ENCODE data around the gene BANP.
A peak's percentile ranks its signal among the peaks of the same experiment; 100 is the strongest.

BANP gene

GRCh38 chr16:88077328-88078108 lies 126.3 kb downstream of the BANP start:
- TF ChIP-seq CTCF (IDR thresholded peaks at IDR 0.05; ENCODE audit: low read depth, low read length), result no peak
- no peaks in the 10 kb centered on the region for H3K9me3 ChIP-seq
- H3K4me3 ChIP-seq (ENCODE audit: low read depth, low read length), result 0 out of 2 replicates have a peak overlapping the region, but pooled peaks have one; percentile 6
- DNase-seq, result peak; percentile 77
- H3K36me3 ChIP-seq, result peaks cover 2% of the 10 kb centered on the region; the same call in 1 of the 2 replicates
- H3K27me3 ChIP-seq, result no peaks in the 10 kb centered on the region; the same call in 1 of the 2 replicates
- peaks cover 12% of the 10 kb centered on the region for H3K4me1 ChIP-seq

- TF ChIP-seq CTCF (IDR thresholded peaks at IDR 0.05; ENCODE audit: low read depth, low read length), result no peak
- no peaks in the 10 kb centered on the region for H3K9me3 ChIP-seq
- no peak for DNase-seq
- H3K4me1 ChIP-seq, result peaks cover 12% of the 10 kb centered on the region
- peaks cover 2% of the 10 kb centered on the region; the same call in 1 of the 2 replicates for H3K36me3 ChIP-seq
- H3K4me3 ChIP-seq (ENCODE audit: low read depth, low read length), result no peak overlapping the region
- no peaks in the 10 kb centered on the region; the same call in 1 of the 2 replicates for H3K27me3 ChIP-seq
Observed at GRCh38 chr16:88078111-88078775, 127.0 kb downstream of the BANP start.

DNA sequence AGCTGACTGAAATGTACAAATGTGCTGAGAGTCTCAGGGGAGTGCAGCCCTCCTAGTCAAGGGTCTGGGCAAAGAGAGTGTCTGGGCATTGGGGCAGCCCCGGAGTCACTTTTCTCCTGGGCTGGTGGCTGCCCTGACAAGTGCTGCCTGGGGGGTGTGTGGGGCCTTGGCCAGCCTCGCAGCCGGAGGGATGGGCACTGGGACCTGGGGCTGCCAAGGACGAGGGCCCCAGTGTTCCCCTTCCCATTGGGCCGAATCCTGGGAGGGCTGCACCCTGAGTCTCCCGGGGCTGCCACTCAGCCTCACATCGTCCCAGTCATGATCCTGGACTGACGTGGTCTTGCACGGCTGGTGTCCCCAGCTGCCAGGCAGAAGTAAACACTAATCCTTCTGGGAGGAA lies 132.3 kb downstream of the BANP start:
- H3K9me3 ChIP-seq, result no peaks in the 10 kb centered on the region
- H3K4me3 ChIP-seq (ENCODE audit: low read depth, low read length), result no peak overlapping the region
- no peaks in the 10 kb centered on the region for H3K36me3 ChIP-seq
- TF ChIP-seq CTCF (IDR thresholded peaks at IDR 0.05; ENCODE audit: low read depth, low read length), result no peak
- H3K27me3 ChIP-seq, result no peaks in the 10 kb centered on the region
- H3K4me1 ChIP-seq, result no peaks in the 10 kb centered on the region
- no peak for DNase-seq

GRCh38 chr16:88084881-88085280 lies 133.6 kb downstream of the BANP start:
- Histone ChIP-seq H3K4me1 (no peaks in the 10 kb centered on the region), H3K36me3 (no peaks in the 10 kb centered on the region), H3K27me3 (no peaks in the 10 kb centered on the region), H3K9me3 (no peaks in the 10 kb centered on the region), H3K4me3 (ENCODE audit: low read depth, low read length) (no peak overlapping the region)
- TF ChIP-seq CTCF (IDR thresholded peaks at IDR 0.05; ENCODE audit: low read depth, low read length), result no peak
- no peak for DNase-seq

GRCh38 chr16:88086571-88087516 lies 135.6 kb downstream of the BANP start:
- TF ChIP-seq CTCF (IDR thresholded peaks at IDR 0.05; ENCODE audit: low read depth, low read length), result no peak
- Histone ChIP-seq H3K4me1 (no peaks in the 10 kb centered on the region), H3K27me3 (no peaks in the 10 kb centered on the region), H3K36me3 (no peaks in the 10 kb centered on the region), H3K4me3 (ENCODE audit: low read depth, low read length) (no peak overlapping the region), H3K9me3 (no peaks in the 10 kb centered on the region)
- no peak for DNase-seq
